GM12865 (cell line): ENCODE results near the gene KRTAP5-7.

Source experiments
- DNase-seq: peaks from one replicate; pipeline ENCODE4 v3.0.0; 2010; ENCODE audit warnings: low read depth
- H3K4me3 ChIP-seq: 2 replicates; pipeline ENCODE4 v1.5.1; 2011; ENCODE audit warnings: mild to moderate bottlenecking, low read depth, low read length, control low read depth
- CTCF ChIP-seq: IDR thresholded peaks from 2 replicates; pipeline ENCODE4 v1.5.1; 2011; ENCODE audit warnings: low read length, control low read depth, low read depth, inconsistent platforms; ENCODE audit not compliant: insufficient read depth; ENCODE audit errors: missing control alignments

The KRTAP5-7 gene

GRCh38 chr11:71483692-71484091, 43.4 kb upstream of the KRTAP5-7 start:
- no peak overlapping the region for H3K4me3 ChIP-seq
- TF ChIP-seq CTCF: no peak
- no peak for DNase-seq

DNA sequence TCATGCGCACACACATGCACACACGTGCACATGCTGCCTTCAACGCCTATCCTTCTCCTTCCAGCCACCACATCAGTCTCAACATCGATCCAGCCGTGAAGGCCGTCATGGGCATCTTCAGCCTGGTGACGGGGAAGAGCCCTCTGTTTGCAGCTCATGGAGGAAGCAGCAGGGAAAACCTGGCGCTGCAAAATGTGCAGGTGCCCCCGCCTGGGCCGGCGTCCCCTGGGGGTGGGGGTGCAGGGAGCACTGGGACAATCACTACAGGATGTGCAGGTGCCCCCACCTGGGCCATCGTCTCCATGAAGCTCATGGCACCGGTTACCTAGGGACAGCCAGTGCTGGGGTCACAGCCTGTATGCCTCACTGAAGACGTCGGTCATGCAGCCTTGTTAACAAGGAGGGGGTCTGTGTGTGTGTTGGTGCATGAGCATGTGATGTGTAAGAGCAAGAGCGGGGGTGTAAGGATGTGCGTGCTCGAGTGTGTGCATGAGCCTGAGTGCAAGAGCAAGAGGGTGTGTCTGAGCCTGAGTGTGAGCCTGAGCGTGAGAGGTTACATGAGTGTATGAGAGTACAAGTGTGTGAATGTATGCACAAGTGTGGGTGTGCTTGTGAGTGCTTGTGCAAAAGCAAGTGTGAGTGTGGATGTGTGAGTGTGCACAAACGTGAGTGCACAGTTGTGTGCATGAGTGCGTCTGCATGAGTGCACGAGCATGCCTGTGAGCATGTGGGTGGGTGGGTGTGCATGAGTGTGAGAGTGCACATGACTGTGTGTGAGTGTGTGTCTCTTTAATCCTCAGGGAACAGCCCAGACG, 42.6 kb upstream of the KRTAP5-7 start:
- DNase-seq: no peak
- no peak for TF ChIP-seq CTCF
- no peak overlapping the region for H3K4me3 ChIP-seq

GRCh38 chr11:71485063-71485399, 42.0 kb upstream of the KRTAP5-7 start:
- TF ChIP-seq CTCF: no peak
- no peak overlapping the region for H3K4me3 ChIP-seq
- no peak for DNase-seq

DNA sequence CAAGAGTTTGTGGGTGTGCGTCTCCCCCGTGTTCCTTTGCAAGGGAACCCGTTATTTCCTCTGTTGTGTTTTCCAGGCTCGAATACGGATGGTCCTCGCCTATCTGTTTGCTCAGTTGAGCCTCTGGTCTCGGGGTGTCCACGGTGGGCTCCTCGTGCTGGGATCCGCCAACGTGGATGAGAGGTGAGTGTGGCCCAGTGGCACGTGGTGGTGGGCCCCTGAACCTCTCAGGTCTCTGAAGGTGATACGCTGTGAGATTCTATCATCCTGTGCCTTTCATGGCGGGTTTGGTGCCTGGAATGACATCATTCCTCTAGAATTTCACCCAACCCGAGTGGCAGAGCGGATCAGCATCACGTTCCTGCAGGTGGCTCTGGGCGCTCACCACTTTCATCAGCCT, 41.6 kb upstream of the KRTAP5-7 start:
- DNase-seq: no peak
- no peak for TF ChIP-seq CTCF
- no peak overlapping the region for H3K4me3 ChIP-seq

- no peak overlapping the region for H3K4me3 ChIP-seq
- DNase-seq: no peak
- no peak for TF ChIP-seq CTCF
Observed at GRCh38 chr11:71486320-71486719, 40.7 kb upstream of the KRTAP5-7 start.

DNA sequence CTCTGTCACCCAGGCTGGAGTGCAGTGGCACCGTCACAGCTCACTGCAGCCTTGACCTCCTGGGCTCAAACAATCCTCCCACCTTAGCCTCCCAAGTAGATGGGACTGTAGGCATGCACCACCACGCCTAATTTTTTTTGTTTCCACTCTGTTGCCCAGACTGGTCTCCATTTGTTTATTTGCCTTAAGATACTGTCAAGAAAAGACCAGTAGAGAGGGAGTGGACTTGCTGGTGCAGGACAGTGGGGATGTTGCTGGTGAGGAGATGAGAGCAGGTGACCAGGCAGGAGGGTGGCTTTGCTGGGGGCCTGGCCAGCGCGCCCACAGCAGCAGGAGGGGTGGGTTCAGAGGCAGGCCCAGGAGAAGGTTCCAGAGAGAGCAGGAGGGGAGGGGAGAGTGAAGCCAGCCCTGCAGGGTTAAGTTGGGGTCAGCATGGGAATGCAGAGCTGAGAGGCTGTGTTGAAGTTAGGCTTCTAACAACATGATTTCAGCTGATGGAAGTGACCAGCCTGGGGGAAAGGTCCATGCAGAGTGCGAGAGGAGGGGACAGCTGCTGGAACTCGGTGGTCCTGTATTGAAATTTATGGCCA, 38.3 kb upstream of the KRTAP5-7 start:
- TF ChIP-seq CTCF: no peak
- no peak for DNase-seq
- H3K4me3 ChIP-seq: no peak overlapping the region
